H9 (cell line): ENCODE results near the gene AHNAK2. TPM values are rescaled to one million over a fixed set of nuclear protein-coding genes. Genes with fewer than 3 reads are reported as not detected.

ENCODE experiments used
- DNase-seq: peaks from one replicate; pipeline ENCODE4 v3.0.0-alpha.2; 2017
- H2AFZ ChIP-seq: one replicate; pipeline ENCODE4 v1.6.1; 2013; ENCODE audit warnings: mild to moderate bottlenecking, low read length, control low read depth, moderate library complexity
- H2AK5ac ChIP-seq: 2 replicates; pipeline ENCODE4 v1.6.1; 2013; ENCODE audit warnings: low read length, control low read depth, mixed read lengths; ENCODE audit not compliant: insufficient read length
- H2BK120ac ChIP-seq: one replicate; pipeline ENCODE4 v1.6.1; 2013; ENCODE audit warnings: low read depth, mild to moderate bottlenecking, low read length, control low read depth, inconsistent platforms; ENCODE audit not compliant: poor library complexity, severe bottlenecking
- H2BK12ac ChIP-seq: 2 replicates; pipeline ENCODE4 v1.6.1; 2013; ENCODE audit warnings: low read length, control low read depth, mixed read lengths, low read depth; ENCODE audit not compliant: insufficient read length
- H2BK15ac ChIP-seq: 2 replicates; pipeline ENCODE4 v1.6.1; 2013; ENCODE audit warnings: low read depth, low read length, control low read depth
- H2BK20ac ChIP-seq: one replicate; pipeline ENCODE4 v1.6.1; 2013; ENCODE audit warnings: low read depth, mild to moderate bottlenecking, low read length, control low read depth, inconsistent platforms; ENCODE audit not compliant: poor library complexity, severe bottlenecking
- H2BK5ac ChIP-seq: 2 replicates; pipeline ENCODE4 v1.6.1; 2013; ENCODE audit warnings: low read length, control low read depth, mixed read lengths; ENCODE audit not compliant: insufficient read length
- H3K14ac ChIP-seq: 2 replicates; pipeline ENCODE4 v1.6.1; 2013; ENCODE audit warnings: low read length, control low read depth; ENCODE audit not compliant: insufficient read depth
- H3K18ac ChIP-seq: 2 replicates; pipeline ENCODE4 v1.6.1; 2013; ENCODE audit warnings: low read depth, mild to moderate bottlenecking, mixed read lengths, low read length, control low read depth; ENCODE audit not compliant: insufficient read length
- H3K23ac ChIP-seq: 2 replicates; pipeline ENCODE4 v1.6.1; 2013; ENCODE audit warnings: low read length, control low read depth, mixed read lengths, low read depth; ENCODE audit not compliant: insufficient read length
- H3K23me2 ChIP-seq: 2 replicates; pipeline ENCODE4 v1.6.1; 2013; ENCODE audit warnings: low read depth, mild to moderate bottlenecking, mixed read lengths, low read length, control low read depth; ENCODE audit not compliant: insufficient read length, poor library complexity, severe bottlenecking
- H3K27ac ChIP-seq: 2 replicates; pipeline ENCODE4 v1.5.1; 2013; ENCODE audit warnings: low read length, control low read depth, mixed read lengths, low read depth; ENCODE audit not compliant: insufficient read length
- H3K27me3 ChIP-seq: 2 replicates; pipeline ENCODE4 v1.6.1; 2013; ENCODE audit warnings: low read length, control low read depth, inconsistent platforms; ENCODE audit not compliant: insufficient read depth
- H3K4ac ChIP-seq: 2 replicates; pipeline ENCODE4 v1.6.1; 2013; ENCODE audit warnings: low read depth, mild to moderate bottlenecking, control low read depth, inconsistent platforms, low read length, moderate library complexity
- H3K4me1 ChIP-seq: 2 replicates; pipeline ENCODE4 v1.6.1; 2013; ENCODE audit warnings: low read length, control low read depth, inconsistent platforms; ENCODE audit not compliant: insufficient read depth
- H3K4me2 ChIP-seq: 2 replicates; pipeline ENCODE4 v1.6.1; 2013; ENCODE audit warnings: low read length, control low read depth, mixed read lengths; ENCODE audit not compliant: insufficient read length, insufficient read depth
- H3K56ac ChIP-seq: 2 replicates; pipeline ENCODE4 v1.6.1; 2013; ENCODE audit warnings: low read depth, mild to moderate bottlenecking, mixed read lengths, low read length, control low read depth; ENCODE audit not compliant: insufficient read length
- H3K79me1 ChIP-seq: 2 replicates; pipeline ENCODE4 v1.6.1; 2013; ENCODE audit warnings: low read depth, mild to moderate bottlenecking, moderate library complexity, low read length, control low read depth, inconsistent platforms; ENCODE audit not compliant: insufficient read depth, poor library complexity, severe bottlenecking
- H3K79me2 ChIP-seq: 2 replicates; pipeline ENCODE4 v1.6.1; 2013; ENCODE audit warnings: low read length, control low read depth, inconsistent platforms; ENCODE audit not compliant: insufficient read depth
- H3K9ac ChIP-seq: 2 replicates; pipeline ENCODE4 v1.6.1; 2013; ENCODE audit warnings: low read length, control low read depth, mixed read lengths; ENCODE audit not compliant: insufficient read length; ENCODE audit errors: extremely low read depth
- H3K9me3 ChIP-seq: one replicate; pipeline ENCODE4 v1.6.1; 2013; ENCODE audit warnings: low read depth, low read length, inconsistent platforms; ENCODE audit not compliant: control insufficient read depth
- H3T11ph ChIP-seq: one replicate; pipeline ENCODE4 v1.6.1; 2013; ENCODE audit warnings: mild to moderate bottlenecking, low read length, control low read depth, inconsistent platforms
- H4K20me1 ChIP-seq: one replicate; pipeline ENCODE4 v1.6.1; 2013; ENCODE audit not compliant: control insufficient read depth, insufficient read length, insufficient read depth
- H4K5ac ChIP-seq: 2 replicates; pipeline ENCODE4 v1.6.1; 2013; ENCODE audit warnings: low read depth, mild to moderate bottlenecking, mixed read lengths, low read length, control low read depth; ENCODE audit not compliant: insufficient read length
- H4K8ac ChIP-seq: replicated peaks from 2 replicates; pipeline ENCODE4 v1.6.1; 2013; ENCODE audit warnings: low read length, control low read depth, mixed read lengths, low read depth; ENCODE audit not compliant: insufficient read length
- H4K91ac ChIP-seq: 2 replicates; pipeline ENCODE4 v1.6.1; 2013; ENCODE audit warnings: low read depth, mild to moderate bottlenecking, moderate library complexity, mixed read lengths, low read length, control low read depth; ENCODE audit not compliant: insufficient read length
- H3K27ac Mint-ChIP-seq, 3 experiments: 2 replicates in 2 of 3; 3 replicates in 1 of 3; pipeline ENCODE4 v1.8.0; 2020 to 2021; ENCODE audit warnings: mixed read lengths in 3 of 3, mild to moderate bottlenecking in 1 of 3, moderate library complexity in 1 of 3
- H3K27me3 Mint-ChIP-seq: 2 replicates; pipeline ENCODE4 v1.8.0; 2021; ENCODE audit warnings: low read depth, mild to moderate bottlenecking, moderate library complexity, mixed read lengths
- H3K36me3 Mint-ChIP-seq, 3 experiments: 2 replicates in 2 of 3; 3 replicates in 1 of 3; pipeline ENCODE4 v1.8.0; 2020 to 2021; ENCODE audit warnings: low read depth in 3 of 3, mixed read lengths in 3 of 3; ENCODE audit not compliant: insufficient read depth in 1 of 3
- H3K4me1 Mint-ChIP-seq, 2 experiments: 2 replicates each; pipeline ENCODE4 v1.8.0; 2020; ENCODE audit warnings: mixed read lengths in 2 of 2
- H3K4me3 Mint-ChIP-seq, 2 experiments: 2 replicates in 1 of 2; 3 replicates in 1 of 2; pipeline ENCODE4 v1.8.0; 2020 to 2021; ENCODE audit warnings: mild to moderate bottlenecking in 2 of 2, mixed read lengths in 2 of 2, moderate library complexity in 1 of 2
- H3K9me3 Mint-ChIP-seq, 2 experiments: 2 replicates in 1 of 2; 3 replicates in 1 of 2; pipeline ENCODE4 v1.8.0; 2020; ENCODE audit warnings: mild to moderate bottlenecking in 2 of 2, mixed read lengths in 2 of 2, moderate library complexity in 1 of 2
- WGBS: extraction: QIAGEN DNeasy Blood & Tissue Kit; methylation state at CpG from one replicate; pipeline ENCODE4 v1.1.7; 2013; ENCODE audit warnings: missing lambda C conversion rate, low lambda C conversion rate, mixed read lengths; ENCODE audit not compliant: insufficient read length; ENCODE audit errors: extremely low coverage; 5-methylcytosine and 5-hydroxymethylcytosine counted together
- total RNA-seq: library from RNA; stranded (reverse); gene quantifications from 2 replicates; pipeline ENCODE4 v1.2.1, GENCODE V29; 2021
- TF ChIP-seq, protein P1 (sequence below): fragments of 200-600 bp; sonication (generic); conservative IDR thresholded peaks from 3 replicates; pipeline ENCODE4 v1.8.0; 2021; ENCODE audit warnings: antibody characterized with exemption, mild to moderate bottlenecking

The AHNAK2 gene
- total RNA-seq, 1 experiment from 2014 or later, result 2.8 TPM

DNA sequence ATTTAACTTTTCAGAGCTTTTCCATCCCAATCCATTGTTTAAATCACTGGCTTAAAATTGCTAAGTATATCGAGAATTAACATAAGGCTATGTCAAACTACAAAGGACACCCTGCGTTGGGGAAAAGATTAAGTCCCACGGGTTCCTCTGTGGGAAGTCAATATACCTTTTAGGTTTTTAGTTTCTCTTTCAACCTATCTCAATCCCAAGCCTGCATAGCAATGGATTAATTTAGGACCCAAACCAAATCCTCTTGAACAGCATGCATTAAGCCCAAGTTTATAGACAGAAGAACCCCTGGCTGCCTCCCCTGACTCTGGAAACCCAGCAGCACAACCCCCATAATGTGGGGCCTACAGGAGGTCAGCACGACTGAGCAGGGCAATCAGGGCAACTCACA lies 36.5 kb upstream of the AHNAK2 start:
- no peak overlapping the region for H2BK12ac ChIP-seq
- peak overlapping the region in 1 of 3 experiments; percentile 79; a peak in 1 of 7 replicates for H3K27ac Mint-ChIP-seq
- H4K8ac ChIP-seq, result no peak overlapping the region
- no peak overlapping the region for H3K4me2 ChIP-seq
- H3K18ac ChIP-seq, result no peak overlapping the region
- peaks cover 34% of the 10 kb centered on the region for H3K79me1 ChIP-seq
- H3K9me3 Mint-ChIP-seq, result no peaks in the 10 kb centered on the region
- H3K79me2 ChIP-seq, result peaks cover 69% of the 10 kb centered on the region
- H2BK15ac ChIP-seq, result no peak overlapping the region
- peaks cover 18 to 62% (median 53%) of the 10 kb centered on the region in 3 experiments; a peak in 6 of 7 replicates for H3K36me3 Mint-ChIP-seq
- WGBS, result no CpG with 5 or more reads among the region's 4 CpGs
- no peaks in the 10 kb centered on the region for H3K23me2 ChIP-seq
- no peak for DNase-seq
- H3K9me3 ChIP-seq, result no peaks in the 10 kb centered on the region
- no peak overlapping the region for H3K14ac ChIP-seq
- TF ChIP-seq, protein P1, sequence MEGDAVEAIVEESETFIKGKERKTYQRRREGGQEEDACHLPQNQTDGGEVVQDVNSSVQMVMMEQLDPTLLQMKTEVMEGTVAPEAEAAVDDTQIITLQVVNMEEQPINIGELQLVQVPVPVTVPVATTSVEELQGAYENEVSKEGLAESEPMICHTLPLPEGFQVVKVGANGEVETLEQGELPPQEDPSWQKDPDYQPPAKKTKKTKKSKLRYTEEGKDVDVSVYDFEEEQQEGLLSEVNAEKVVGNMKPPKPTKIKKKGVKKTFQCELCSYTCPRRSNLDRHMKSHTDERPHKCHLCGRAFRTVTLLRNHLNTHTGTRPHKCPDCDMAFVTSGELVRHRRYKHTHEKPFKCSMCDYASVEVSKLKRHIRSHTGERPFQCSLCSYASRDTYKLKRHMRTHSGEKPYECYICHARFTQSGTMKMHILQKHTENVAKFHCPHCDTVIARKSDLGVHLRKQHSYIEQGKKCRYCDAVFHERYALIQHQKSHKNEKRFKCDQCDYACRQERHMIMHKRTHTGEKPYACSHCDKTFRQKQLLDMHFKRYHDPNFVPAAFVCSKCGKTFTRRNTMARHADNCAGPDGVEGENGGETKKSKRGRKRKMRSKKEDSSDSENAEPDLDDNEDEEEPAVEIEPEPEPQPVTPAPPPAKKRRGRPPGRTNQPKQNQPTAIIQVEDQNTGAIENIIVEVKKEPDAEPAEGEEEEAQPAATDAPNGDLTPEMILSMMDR, result no peak
- no peak overlapping the region for H2AK5ac ChIP-seq
- H3K4me1 ChIP-seq, result peaks cover 5% of the 10 kb centered on the region; the same call in 1 of the 2 replicates
- H3K27me3 ChIP-seq, result no peaks in the 10 kb centered on the region
- no peak overlapping the region for H4K91ac ChIP-seq
- H3K27me3 Mint-ChIP-seq, result no peaks in the 10 kb centered on the region; the same call in 1 of the 2 replicates
- H3K4ac ChIP-seq, result no peak overlapping the region
- peak overlapping the region in 1 of 2 experiments; percentile 16; a peak in 1 of 5 replicates for H3K4me3 Mint-ChIP-seq
- no peak overlapping the region for H2BK120ac ChIP-seq
- no peak overlapping the region for H4K5ac ChIP-seq
- H2BK20ac ChIP-seq, result no peak overlapping the region
- H3K56ac ChIP-seq, result no peak overlapping the region
- no peak overlapping the region for H2AFZ ChIP-seq
- H2BK5ac ChIP-seq, result no peak overlapping the region
- H3K27ac ChIP-seq, result no peak overlapping the region
- H3T11ph ChIP-seq, result no peak overlapping the region
- no peak overlapping the region for H3K23ac ChIP-seq
- peaks cover 3% of the 10 kb centered on the region for H4K20me1 ChIP-seq
- H3K9ac ChIP-seq, result no peak overlapping the region
- H3K4me1 Mint-ChIP-seq, result peaks cover 55 to 69% of the 10 kb centered on the region in 2 experiments
